IPS DF 6.9 (cell line): ENCODE data around the gene TAF6.

ENCODE experiments used
- DNase-seq: peaks from one replicate; pipeline ENCODE4 v3.0.0-alpha.2; 2013; ENCODE audit warnings: low read depth, low spot score
- H3K27ac ChIP-seq: one replicate; pipeline ENCODE4 v1.5.1; 2013; ENCODE audit warnings: low read length, control low read depth
- H3K27me3 ChIP-seq: 2 replicates; pipeline ENCODE4 v1.6.1; 2013; ENCODE audit warnings: mild to moderate bottlenecking, low read length; ENCODE audit not compliant: control insufficient read depth, insufficient read depth
- H3K36me3 ChIP-seq: 2 replicates; pipeline ENCODE4 v1.6.1; 2013; ENCODE audit warnings: low read length; ENCODE audit not compliant: control insufficient read depth, insufficient read depth
- H3K4me1 ChIP-seq: 2 replicates; pipeline ENCODE4 v1.6.1; 2013; ENCODE audit warnings: low read length; ENCODE audit not compliant: control insufficient read depth, insufficient read depth
- H3K4me3 ChIP-seq: 2 replicates; pipeline ENCODE4 v1.5.1; 2013; ENCODE audit warnings: mild to moderate bottlenecking, low read length
- H3K9me3 ChIP-seq: 2 replicates; pipeline ENCODE4 v1.6.1; 2013; ENCODE audit warnings: low read length, inconsistent platforms; ENCODE audit not compliant: control insufficient read depth, insufficient read depth
- WGBS: extraction: QIAGEN DNeasy Blood & Tissue Kit; methylation state at CpG from one replicate; pipeline ENCODE4 v1.1.7; 2013; ENCODE audit warnings: mixed read lengths, missing lambda C conversion rate; ENCODE audit not compliant: insufficient read length, insufficient coverage; 5-methylcytosine and 5-hydroxymethylcytosine counted together

The TAF6 gene

DNA sequence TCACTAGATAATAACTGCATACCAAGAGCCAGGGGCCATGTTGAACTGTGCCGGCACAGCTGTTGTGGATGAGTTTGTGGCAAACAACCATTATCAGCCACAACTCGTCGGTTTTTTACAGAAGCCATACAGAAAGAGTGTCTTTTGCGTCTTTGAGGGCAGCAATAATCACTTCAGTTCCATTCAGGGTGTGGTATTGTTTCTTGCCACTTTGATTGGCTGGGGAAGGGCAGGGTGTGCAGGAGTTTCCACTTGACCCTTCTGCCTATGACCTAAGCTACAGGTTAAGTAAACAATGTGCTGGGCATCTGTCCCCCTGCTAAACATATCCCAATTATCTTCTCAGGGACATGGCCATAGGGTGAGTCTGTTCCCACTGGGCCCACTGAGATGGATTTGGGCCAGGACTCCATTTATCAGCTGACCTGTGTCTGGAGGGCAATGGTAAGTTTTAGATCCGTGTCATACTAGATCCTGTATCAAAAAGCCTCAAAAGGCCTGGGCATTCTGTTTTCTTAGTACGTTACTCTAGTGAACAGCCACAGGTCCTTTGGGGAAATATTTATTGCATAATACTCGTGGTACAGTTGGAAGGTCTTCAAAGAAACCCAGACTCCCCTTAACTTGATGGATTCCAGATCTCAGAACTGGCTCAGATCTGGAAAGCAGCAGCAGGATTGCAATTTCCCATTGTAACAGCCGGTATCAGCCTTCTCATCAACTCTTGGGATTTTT, 53.5 kb downstream of the TAF6 start:
- Histone ChIP-seq H3K36me3 (peaks cover 25% of the 10 kb centered on the region), H3K9me3 (peaks cover 3% of the 10 kb centered on the region), H3K27me3 (no peaks in the 10 kb centered on the region), H3K4me1 (no peaks in the 10 kb centered on the region), H3K27ac (no peak overlapping the region), H3K4me3 (no peak overlapping the region)
- DNase-seq, result no peak
- no CpG with 5 or more reads among the region's 8 CpGs for WGBS

- no peak for DNase-seq
- no CpG with 5 or more reads among the region's 9 CpGs for WGBS
- H3K4me1 ChIP-seq, result no peaks in the 10 kb centered on the region
- H3K9me3 ChIP-seq, result no peaks in the 10 kb centered on the region
- H3K27ac ChIP-seq, result no peak overlapping the region
- H3K4me3 ChIP-seq, result no peak overlapping the region
- H3K27me3 ChIP-seq, result no peaks in the 10 kb centered on the region
- H3K36me3 ChIP-seq, result peaks cover 16% of the 10 kb centered on the region
Measured at GRCh38 chr7:100064162-100064561, 55.0 kb downstream of the TAF6 start.

DNA sequence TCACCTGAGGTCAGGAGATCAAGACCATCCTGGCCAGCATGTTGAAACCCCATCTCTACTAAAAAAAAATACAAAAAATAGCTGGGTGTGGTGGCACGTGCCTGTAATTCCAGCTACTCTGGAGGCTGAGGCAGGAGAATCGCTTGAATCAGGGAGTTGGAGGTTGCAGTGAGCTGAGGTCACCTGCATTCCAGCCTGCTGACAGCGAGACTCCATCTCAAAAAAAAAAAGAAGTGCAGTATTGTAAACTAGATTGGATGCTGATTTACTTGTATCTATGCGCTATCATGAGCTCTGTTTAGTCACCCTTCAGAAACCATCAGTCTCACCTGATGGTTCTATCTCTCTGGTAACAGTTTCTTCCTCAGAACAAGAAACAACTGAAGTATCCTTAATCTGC, 55.8 kb downstream of the TAF6 start:
- no peak overlapping the region for H3K27ac ChIP-seq
- no peaks in the 10 kb centered on the region for H3K4me1 ChIP-seq
- no peak for DNase-seq
- H3K9me3 ChIP-seq, result no peaks in the 10 kb centered on the region
- no CpG with 5 or more reads among the region's 4 CpGs for WGBS
- H3K4me3 ChIP-seq, result no peak overlapping the region
- H3K36me3 ChIP-seq, result peaks cover 16% of the 10 kb centered on the region
- no peaks in the 10 kb centered on the region for H3K27me3 ChIP-seq

DNA sequence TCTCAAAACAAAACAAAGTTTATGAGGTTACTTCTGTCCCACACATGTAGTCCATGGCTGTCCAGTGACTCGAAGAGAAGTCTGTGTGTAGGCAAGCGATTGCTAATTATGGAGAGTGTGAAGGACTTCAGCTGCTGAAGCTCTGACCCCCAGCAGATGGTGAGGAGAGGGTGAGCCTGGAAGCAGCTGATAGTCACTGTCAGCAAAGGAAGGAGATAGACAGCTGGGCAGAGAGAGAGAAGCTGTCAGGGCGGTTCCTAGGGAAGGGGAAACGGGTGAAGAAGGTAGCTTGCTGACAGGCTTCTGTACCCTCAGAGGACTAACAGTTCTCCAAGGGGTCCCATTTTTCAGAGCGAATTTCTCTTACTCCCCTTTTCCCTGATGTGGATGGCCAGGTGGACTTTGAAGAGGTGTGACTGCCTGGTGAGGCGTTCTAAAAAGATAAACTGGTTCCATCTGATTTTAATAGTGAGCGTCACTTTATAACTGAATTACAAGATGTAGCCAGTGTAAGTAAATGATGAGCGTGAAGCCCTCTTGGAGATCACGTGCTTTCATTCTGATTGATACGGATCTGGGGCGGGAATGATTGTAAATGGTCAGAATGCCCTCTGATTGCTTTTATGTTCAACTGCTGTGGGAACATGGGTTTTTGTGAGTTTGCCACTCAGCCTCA, 57.5 kb downstream of the TAF6 start:
- DNase-seq, result no peak
- Histone ChIP-seq H3K4me1 (no peaks in the 10 kb centered on the region), H3K4me3 (no peak overlapping the region), H3K9me3 (no peaks in the 10 kb centered on the region), H3K36me3 (peaks cover 28% of the 10 kb centered on the region), H3K27me3 (no peaks in the 10 kb centered on the region), H3K27ac (no peak overlapping the region)
- WGBS, result no CpG with 5 or more reads among the region's 11 CpGs

- no CpG with 5 or more reads among the region's 5 CpGs for WGBS
- no peak overlapping the region for H3K4me3 ChIP-seq
- H3K36me3 ChIP-seq, result peaks cover 24% of the 10 kb centered on the region
- H3K27me3 ChIP-seq, result no peaks in the 10 kb centered on the region
- no peak for DNase-seq
- H3K4me1 ChIP-seq, result no peaks in the 10 kb centered on the region
- H3K9me3 ChIP-seq, result no peaks in the 10 kb centered on the region
- no peak overlapping the region for H3K27ac ChIP-seq
Measured at GRCh38 chr7:100059251-100059739, 59.9 kb downstream of the TAF6 start.
